Keratinocyte (primary cell): ENCODE results near the gene XIRP1.

ENCODE experiments used
- EZH2 ChIP-seq: IDR thresholded peaks from one replicate; pipeline ENCODE4 v1.6.1; 2012; ENCODE audit warnings: inconsistent platforms, mild to moderate bottlenecking, low read length, moderate library complexity
- TF ChIP-seq, protein P1 (sequence below), 3 experiments: IDR thresholded peaks in 1 of 3; conservative IDR thresholded peaks in 1 of 3; optimal IDR thresholded peaks in 1 of 3; 2 replicates in 2 of 3; 3 replicates in 1 of 3; pipeline versions ENCODE3 to v1.5.1; 2011; ENCODE audit warnings: low read length in 3 of 3, mild to moderate bottlenecking in 3 of 3, moderate library complexity in 2 of 3, control low read depth in 1 of 3, inconsistent platforms in 1 of 3; ENCODE audit not compliant: insufficient read depth in 2 of 3; ENCODE audit errors: extremely low read depth in 1 of 3

DNA sequence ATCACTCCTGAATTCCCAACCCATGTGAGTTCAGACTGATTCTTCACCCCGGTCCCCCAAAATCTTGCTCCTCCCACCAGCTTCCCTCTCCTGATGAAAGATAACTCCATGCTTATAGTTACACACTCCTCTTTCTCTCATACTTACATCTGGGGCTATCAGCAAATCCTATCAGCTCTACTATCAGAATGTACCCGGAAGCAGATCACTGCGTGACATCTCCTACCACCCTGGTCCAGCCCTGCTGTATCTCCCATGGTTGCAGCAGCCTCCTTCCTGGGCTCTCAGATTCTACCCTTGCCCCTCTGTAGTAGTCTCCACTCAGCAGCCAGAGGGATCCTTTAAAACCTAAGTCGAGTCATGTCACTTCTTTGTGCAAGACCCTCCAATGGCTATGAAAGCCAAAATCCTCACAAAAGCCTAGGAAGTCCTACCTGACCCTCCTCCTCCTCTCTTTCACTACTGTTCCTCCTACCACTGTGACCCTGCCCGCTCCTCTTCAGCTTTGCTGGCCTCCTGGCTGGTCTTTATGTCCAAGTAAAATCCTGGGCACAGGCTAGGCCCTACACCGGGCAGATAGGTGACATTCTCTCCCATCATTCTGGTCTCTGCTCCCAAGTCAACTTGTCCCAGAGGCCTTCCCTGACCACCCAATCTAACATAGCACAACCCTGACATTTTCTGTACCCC, 16.2 kb downstream of the XIRP1 start:
- TF ChIP-seq, protein P1, sequence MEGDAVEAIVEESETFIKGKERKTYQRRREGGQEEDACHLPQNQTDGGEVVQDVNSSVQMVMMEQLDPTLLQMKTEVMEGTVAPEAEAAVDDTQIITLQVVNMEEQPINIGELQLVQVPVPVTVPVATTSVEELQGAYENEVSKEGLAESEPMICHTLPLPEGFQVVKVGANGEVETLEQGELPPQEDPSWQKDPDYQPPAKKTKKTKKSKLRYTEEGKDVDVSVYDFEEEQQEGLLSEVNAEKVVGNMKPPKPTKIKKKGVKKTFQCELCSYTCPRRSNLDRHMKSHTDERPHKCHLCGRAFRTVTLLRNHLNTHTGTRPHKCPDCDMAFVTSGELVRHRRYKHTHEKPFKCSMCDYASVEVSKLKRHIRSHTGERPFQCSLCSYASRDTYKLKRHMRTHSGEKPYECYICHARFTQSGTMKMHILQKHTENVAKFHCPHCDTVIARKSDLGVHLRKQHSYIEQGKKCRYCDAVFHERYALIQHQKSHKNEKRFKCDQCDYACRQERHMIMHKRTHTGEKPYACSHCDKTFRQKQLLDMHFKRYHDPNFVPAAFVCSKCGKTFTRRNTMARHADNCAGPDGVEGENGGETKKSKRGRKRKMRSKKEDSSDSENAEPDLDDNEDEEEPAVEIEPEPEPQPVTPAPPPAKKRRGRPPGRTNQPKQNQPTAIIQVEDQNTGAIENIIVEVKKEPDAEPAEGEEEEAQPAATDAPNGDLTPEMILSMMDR (optimal IDR thresholded peaks at IDR 0.05 in 1 of 3, IDR thresholded peaks at IDR 0.05 in 1 of 3, conservative IDR thresholded peaks at IDR 0.05 in 1 of 3; ENCODE audit: extremely low read depth in 1 of 3, insufficient read depth in 2 of 3, low read length in 3 of 3): no peak
- no peak for TF ChIP-seq EZH2
